WTC11 (cell line): Measurements from ENCODE around the gene B3GAT3. TPM values are rescaled to one million over a fixed set of nuclear protein-coding genes. Genes with fewer than 3 reads are reported as not detected.

Experiments used
- ATAC-seq: fragments of 200-7000 bp; cut with Tn5 transposase; 2 replicates; pipeline ENCODE4 v1.10.0; 2021; ENCODE audit warnings: mild to moderate bottlenecking, moderate library complexity
- CTCF ChIA-PET: fragments of 300-600 bp; sonication (Branson Sonifier 250); formaldehyde crosslinking; loops from one replicate; lab custom pipeline; 2021; ENCODE audit warnings: antibody characterized with exemption; lab: Charles Lee
- POLR2A ChIA-PET: fragments of 350-600 bp; sonication (Branson Sonifier 250); formaldehyde crosslinking; loops from one replicate; lab custom pipeline; 2021; ENCODE audit warnings: antibody characterized with exemption; lab: Charles Lee
- DNase-seq: peaks from one replicate; pipeline ENCODE4 v3.0.0; 2021; ENCODE audit warnings: low spot score
- H3K27ac Mint-ChIP-seq: 2 replicates; pipeline ENCODE4 v1.8.0; 2021; ENCODE audit warnings: mixed read lengths
- H3K27me3 Mint-ChIP-seq: 2 replicates; pipeline ENCODE4 v1.8.0; 2021; ENCODE audit warnings: low read depth, mild to moderate bottlenecking, moderate library complexity, mixed read lengths
- H3K36me3 Mint-ChIP-seq: 2 replicates; pipeline ENCODE4 v1.8.0; 2021; ENCODE audit warnings: mixed read lengths
- H3K4me1 Mint-ChIP-seq: 2 replicates; pipeline ENCODE4 v1.8.0; 2022; ENCODE audit warnings: mixed read lengths
- H3K4me3 Mint-ChIP-seq: 2 replicates; pipeline ENCODE4 v1.8.0; 2021; ENCODE audit warnings: mild to moderate bottlenecking, moderate library complexity, mixed read lengths
- H3K9me3 Mint-ChIP-seq: 2 replicates; pipeline ENCODE4 v1.8.0; 2021; ENCODE audit warnings: mixed read lengths
- NR1H2 ChIP-seq: sonication (generic); formaldehyde crosslinking; IDR thresholded peaks from 2 replicates; pipeline ENCODE4 v1.9.0; 2021; ENCODE audit warnings: mild to moderate bottlenecking, moderate library complexity, missing genetic modification reagents
- PREB ChIP-seq: sonication (generic); formaldehyde crosslinking; IDR thresholded peaks from 2 replicates; pipeline ENCODE4 v1.8.1; 2022; ENCODE audit warnings: mild to moderate bottlenecking, missing genetic modification reagents, moderate library complexity, borderline replicate concordance
- SMAD4 ChIP-seq: sonication (generic); formaldehyde crosslinking; IDR thresholded peaks from 2 replicates; pipeline ENCODE4 v1.8.0; 2022; ENCODE audit warnings: mild to moderate bottlenecking, missing genetic modification reagents
- SP1 ChIP-seq: sonication (generic); formaldehyde crosslinking; conservative IDR thresholded peaks from 2 replicates; pipeline ENCODE4 v1.8.1; 2022; ENCODE audit warnings: missing genetic modification reagents
- ZNF416 ChIP-seq: fragments of 250-450 bp; sonication (Bioruptor Pico); IDR thresholded peaks from 2 replicates; pipeline ENCODE4 v1.9.0; 2021; ENCODE audit warnings: mild to moderate bottlenecking, inconsistent platforms
- microRNA-seq: library from miRNA; unstranded; fragments of <30 nt; microRNA quantifications from one replicate; pipeline ENCODE4 v1.2.0, GENCODE V29; 2022; ENCODE audit warnings: borderline number of aligned reads
- total RNA-seq: library from RNA; stranded (reverse); gene quantifications from 3 replicates; pipeline ENCODE4 v1.2.3, GENCODE V29; 2021

Gene B3GAT3
- total RNA-seq, 1 experiment from 2014 or later: 43.9 TPM

- no peak overlapping the region for H3K4me3 Mint-ChIP-seq
- H3K27me3 Mint-ChIP-seq: no peaks in the 10 kb centered on the region
- H3K36me3 Mint-ChIP-seq: peaks cover 77% of the 10 kb centered on the region
- no peak for TF ChIP-seq SMAD4 (CRISPR knock-in tag)
- no peak for TF ChIP-seq NR1H2 (CRISPR knock-in tag)
- no peak for TF ChIP-seq PREB (CRISPR knock-in tag)
- no peak for TF ChIP-seq ZNF416 (CRISPR knock-in tag)
- TF ChIP-seq SP1 (CRISPR knock-in tag): no peak
- H3K27ac Mint-ChIP-seq: peak overlapping the region; percentile 37
- ATAC-seq: no peak
- POLR2A ChIA-PET: no interaction called here
- H3K9me3 Mint-ChIP-seq: no peaks in the 10 kb centered on the region
- H3K4me1 Mint-ChIP-seq: peaks cover 39% of the 10 kb centered on the region
- CTCF ChIA-PET: interaction anchor here (1.3 to 1.7 kb wide), 2 partner anchors 23 to 141 kb away, joined by 4 to 8 read pairs; no protein-coding TSS in a partner anchor
- no peak for DNase-seq
Measured at GRCh38 chr11:62566247-62566646, 55.5 kb downstream of the B3GAT3 start.

Small RNA genes lying within 50 kb of the gene (microRNA-seq; reads per million reads assigned to microRNA genes)
- not detected for gene MIR6747

Other genes with a start within 250 kb of the B3GAT3 start
- gene SCGB1A1, start 203.0 kb downstream of the B3GAT3 start, total RNA-seq: 1.1 to 1.6 TPM (median 1.2 TPM) in 3 replicates
- gene AHNAK, start 75.2 kb downstream of the B3GAT3 start, total RNA-seq: 10.9 to 21.0 TPM (median 11.5 TPM) in 3 replicates
- gene EEF1G, start 48.1 kb downstream of the B3GAT3 start, total RNA-seq: 1,667 to 1,857 TPM (median 1,846 TPM) in 3 replicates
- 35.3 to 40.0 TPM (median 37.3 TPM) in 3 replicates for gene TUT1, start 30.5 kb downstream of the B3GAT3 start, total RNA-seq
- gene MTA2, start 20.1 kb downstream of the B3GAT3 start, total RNA-seq: 101 to 115 TPM (median 103 TPM) in 3 replicates
- gene EML3, start 9.2 kb downstream of the B3GAT3 start, total RNA-seq: 45.5 to 54.7 TPM (median 51.1 TPM) in 3 replicates
- gene ROM1, start 8.7 kb downstream of the B3GAT3 start, total RNA-seq: 0.78 to 1.6 TPM (median 0.94 TPM) in 3 replicates
- 323 to 350 TPM (median 327 TPM) in 3 replicates for gene GANAB, start 24.6 kb upstream of the B3GAT3 start, total RNA-seq
- gene INTS5, start 31.3 kb upstream of the B3GAT3 start, total RNA-seq: 28.9 to 32.7 TPM (median 31.9 TPM) in 3 replicates
- gene C11orf98, start 43.2 kb upstream of the B3GAT3 start, total RNA-seq: 132 to 154 TPM (median 137 TPM) in 3 replicates
- gene CSKMT, start 43.3 kb upstream of the B3GAT3 start, total RNA-seq: 60.7 to 75.6 TPM (median 60.9 TPM) in 3 replicates
- 17.7 to 18.7 TPM (median 18.1 TPM) in 3 replicates for gene UQCC3, start 49.7 kb upstream of the B3GAT3 start, total RNA-seq
- 4.2 to 6.3 TPM (median 5.1 TPM) in 3 replicates for gene LBHD1, start 50.3 kb upstream of the B3GAT3 start, total RNA-seq
- 128 to 135 TPM (median 128 TPM) in 3 replicates for gene UBXN1, start 57.1 kb upstream of the B3GAT3 start, total RNA-seq
- 0.16 to 0.39 TPM (median 0.23 TPM) in 3 replicates for gene LRRN4CL, start 67.5 kb upstream of the B3GAT3 start, total RNA-seq
- gene BSCL2, start 85.4 kb upstream of the B3GAT3 start, total RNA-seq: 92.0 to 97.2 TPM (median 92.0 TPM) in 3 replicates
- 3.5 to 6.0 TPM (median 3.9 TPM) in 3 replicates for gene GNG3, start 85.7 kb upstream of the B3GAT3 start, total RNA-seq
- gene HNRNPUL2, start 105.5 kb upstream of the B3GAT3 start, total RNA-seq: 42.1 to 42.9 TPM (median 42.2 TPM) in 3 replicates
- gene TTC9C, start 106.5 kb upstream of the B3GAT3 start, total RNA-seq: 39.7 to 48.7 TPM (median 39.8 TPM) in 3 replicates
- gene ZBTB3, start 132.2 kb upstream of the B3GAT3 start, total RNA-seq: 82.3 to 88.1 TPM (median 88.0 TPM) in 3 replicates
- gene POLR2G, start 139.6 kb upstream of the B3GAT3 start, total RNA-seq: 81.3 to 101 TPM (median 84.3 TPM) in 3 replicates
- 33.8 to 42.1 TPM (median 36.3 TPM) in 3 replicates for gene TAF6L, start 149.4 kb upstream of the B3GAT3 start, total RNA-seq
- 21.4 to 23.6 TPM (median 22.2 TPM) in 3 replicates for gene TMEM179B, start 165.4 kb upstream of the B3GAT3 start, total RNA-seq
- gene TMEM223, start 170.0 kb upstream of the B3GAT3 start, total RNA-seq: 25.5 to 26.4 TPM (median 25.9 TPM) in 3 replicates
- 43.2 to 44.7 TPM (median 44.3 TPM) in 3 replicates for gene NXF1, start 183.5 kb upstream of the B3GAT3 start, total RNA-seq
- 27.2 to 30.2 TPM (median 28.0 TPM) in 3 replicates for gene STX5, start 210.1 kb upstream of the B3GAT3 start, total RNA-seq
- 0.44 TPM in 1 of 3 replicates, not detected in the others for gene TEX54, start 210.9 kb upstream of the B3GAT3 start, total RNA-seq
- gene WDR74, start 217.6 kb upstream of the B3GAT3 start, total RNA-seq: 82.7 to 110 TPM (median 85.2 TPM) in 3 replicates